HCT116 (cell line): ENCODE data around the gene CIROP. TPM values are rescaled to one million over a fixed set of nuclear protein-coding genes. Genes with fewer than 3 reads are reported as not detected.

Experiments
- ATAC-seq: fragments of 200-7000 bp; cut with Tn5 transposase; 2 replicates; pipeline ENCODE4 v1.9.1; 2020; ENCODE audit warnings: mild to moderate bottlenecking, moderate library complexity
- BruUV-seq: library from RNA; stranded (reverse); fragments of 400-500 nt; replicated peaks from 2 replicates; lab custom pipeline; 2021; lab: Mats Ljungman, UMichigan
- CTCF ChIA-PET: fragments of 300-600 bp; sonication (Branson Sonifier 250); formaldehyde crosslinking; loops from one replicate; lab custom pipeline; 2021; ENCODE audit warnings: antibody characterized with exemption; lab: Charles Lee
- POLR2A ChIA-PET: fragments of 300-600, 350-600 bp; sonication (Branson Sonifier 250); formaldehyde crosslinking; loops from one replicate; lab custom pipeline; 2021; ENCODE audit warnings: antibody characterized with exemption; lab: Charles Lee
- RAD21 ChIA-PET, 2 experiments: fragments of 300-600 bp; sonication (Branson Sonifier 250); formaldehyde crosslinking; loops; one replicate each; lab custom pipeline; 2023; ENCODE audit warnings: low total read pairs in 2 of 2; ENCODE audit not compliant: uncharacterized antibody in 2 of 2, unreplicated experiment in 2 of 2, low non-redundant PET in 1 of 2; lab: Charles Lee
- DNase-seq: peaks from one replicate; pipeline ENCODE4 v3.0.0-alpha.2; 2010; ENCODE audit warnings: low read depth, low spot score
- H2AFZ ChIP-seq: fragments of 200-600 bp; shearing (Covaris generic), sonication (generic); 2 replicates; pipeline ENCODE4 v1.6.1; 2017; ENCODE audit warnings: low read depth, mixed run types, mixed read lengths, antibody characterized with exemption, low read length; ENCODE audit not compliant: poor library complexity, severe bottlenecking
- H3K27ac ChIP-seq: 2 replicates; pipeline ENCODE4 v1.5.1; 2012; ENCODE audit warnings: low read depth, low read length
- H3K27me3 ChIP-seq: fragments of 200-600 bp; sonication (generic); 2 replicates; pipeline ENCODE4 v1.6.1; 2016; ENCODE audit warnings: mixed run types, low read length, mixed read lengths; ENCODE audit not compliant: insufficient read depth
- H3K36me3 ChIP-seq, 2 experiments: fragments of 200-500 bp in 1 of 2; fragments of 200-600 bp in 1 of 2; sonication (Bioruptor generic) in 1 of 2; sonication (generic) in 1 of 2; 2 replicates each; pipeline versions ENCODE4 v1.5.1 to v1.6.1; 2014 to 2016; ENCODE audit warnings: low read length in 2 of 2, inconsistent platforms in 1 of 2, mixed read lengths in 1 of 2, mixed run types in 1 of 2; ENCODE audit not compliant: insufficient read depth in 2 of 2, control insufficient read depth in 1 of 2
- H3K4me1 ChIP-seq, 2 experiments: fragments of 200-600 bp in 1 of 2; sonication (generic) in 1 of 2; 2 replicates each; pipeline versions ENCODE4 v1.5.1 to v1.6.1; 2012 to 2017; ENCODE audit warnings: low read length in 2 of 2, inconsistent platforms in 1 of 2, mild to moderate bottlenecking in 1 of 2, mixed read lengths in 1 of 2, mixed run types in 1 of 2, moderate library complexity in 1 of 2; ENCODE audit not compliant: insufficient read depth in 2 of 2, control insufficient read depth in 1 of 2
- H3K4me2 ChIP-seq: fragments of 200-600 bp; sonication (generic); 2 replicates; pipeline ENCODE4 v1.6.1; 2017; ENCODE audit warnings: mixed run types, low read length, mixed read lengths
- H3K4me3 ChIP-seq, 2 experiments: fragments of 200-600 bp in 1 of 2; sonication (generic) in 1 of 2; replicated peaks in 1 of 2; 2 replicates each; pipeline ENCODE4 v1.5.1; 2011 to 2016; ENCODE audit warnings: low read length in 2 of 2, control low read depth in 1 of 2, low read depth in 1 of 2, mild to moderate bottlenecking in 1 of 2, mixed read lengths in 1 of 2, mixed run types in 1 of 2
- H3K79me2 ChIP-seq: fragments of 200-600 bp; sonication (generic); 2 replicates; pipeline ENCODE4 v1.6.1; 2017; ENCODE audit warnings: mild to moderate bottlenecking, mixed run types, low read length, moderate library complexity, mixed read lengths; ENCODE audit not compliant: insufficient read depth
- H3K9ac ChIP-seq: fragments of 200-600 bp; sonication (generic); 2 replicates; pipeline ENCODE4 v1.6.1; 2016; ENCODE audit warnings: low read length, mixed read lengths
- H3K9me2 ChIP-seq: fragments of 200-600 bp; sonication (generic), shearing (Covaris generic); 2 replicates; pipeline ENCODE4 v1.6.1; 2017; ENCODE audit warnings: mixed run types, mild to moderate bottlenecking, moderate library complexity; ENCODE audit not compliant: insufficient read depth
- H3K9me3 ChIP-seq, 2 experiments: fragments of 200-500 bp in 1 of 2; fragments of 200-600 bp in 1 of 2; sonication (Bioruptor generic) in 1 of 2; sonication (generic) in 1 of 2; 2 replicates each; pipeline ENCODE4 v1.6.1; 2014 to 2017; ENCODE audit warnings: low read length in 2 of 2, mixed read lengths in 2 of 2, inconsistent platforms in 1 of 2, low read depth in 1 of 2, mild to moderate bottlenecking in 1 of 2, mixed run types in 1 of 2, moderate library complexity in 1 of 2; ENCODE audit not compliant: control insufficient read depth in 1 of 2, insufficient read depth in 1 of 2
- H4K20me1 ChIP-seq: fragments of 200-600 bp; sonication (generic), shearing (Covaris generic); 2 replicates; pipeline ENCODE4 v1.6.1; 2017; ENCODE audit warnings: mixed run types, mild to moderate bottlenecking, moderate library complexity; ENCODE audit not compliant: insufficient read depth
- CBX3 ChIP-seq: IDR thresholded peaks from 2 replicates; pipeline ENCODE4 v1.6.1; 2012; ENCODE audit warnings: low read depth
- CEBPB ChIP-seq: IDR thresholded peaks from 2 replicates; pipeline ENCODE4 v1.6.1; 2012; ENCODE audit warnings: low read depth
- CTCF ChIP-seq, 3 experiments: fragments of 200-600 bp in 1 of 3; sonication (generic) in 1 of 3; IDR thresholded peaks in 2 of 3; conservative IDR thresholded peaks in 1 of 3; 2 replicates each; pipeline ENCODE4 v1.5.1; 2012 to 2017; ENCODE audit warnings: low read depth in 2 of 3, low read length in 2 of 3, antibody characterized with exemption in 1 of 3, borderline replicate concordance in 1 of 3, control low read depth in 1 of 3, mild to moderate bottlenecking in 1 of 3, mixed read lengths in 1 of 3, mixed run types in 1 of 3, moderate library complexity in 1 of 3; ENCODE audit not compliant: insufficient read depth in 1 of 3
- EGR1 ChIP-seq: IDR thresholded peaks from 2 replicates; pipeline ENCODE4 v1.6.1; 2012; ENCODE audit warnings: low read depth
- ELF1 ChIP-seq: IDR thresholded peaks from 2 replicates; pipeline ENCODE4 v1.6.1; 2012; ENCODE audit warnings: low read depth, borderline replicate concordance
- EZH2phosphoT487 ChIP-seq: fragments of 200-600 bp; IDR thresholded peaks from 2 replicates; pipeline ENCODE4 v1.6.1; 2018; ENCODE audit warnings: antibody characterized with exemption, borderline replicate concordance
- JUND ChIP-seq: IDR thresholded peaks from 2 replicates; pipeline ENCODE4 v1.6.1; 2012
- POLR2A ChIP-seq: IDR thresholded peaks from 2 replicates; pipeline ENCODE4 v1.7.0; 2011; ENCODE audit warnings: borderline replicate concordance; ENCODE audit not compliant: insufficient read depth, insufficient read length; ENCODE audit errors: extremely low read depth
- POLR2AphosphoS5 ChIP-seq: IDR thresholded peaks from 2 replicates; pipeline ENCODE4 v1.6.1; 2011; ENCODE audit warnings: mild to moderate bottlenecking, low read depth, low read length, moderate library complexity
- RAD21 ChIP-seq: IDR thresholded peaks from 2 replicates; pipeline ENCODE4 v1.6.1; 2012; ENCODE audit warnings: low read depth, mild to moderate bottlenecking
- SIN3A ChIP-seq: IDR thresholded peaks from 2 replicates; pipeline ENCODE4 v1.6.1; 2012; ENCODE audit warnings: low read depth
- SP1 ChIP-seq: IDR thresholded peaks from 2 replicates; pipeline ENCODE4 v1.6.1; 2012; ENCODE audit warnings: low read depth
- SRF ChIP-seq: IDR thresholded peaks from 2 replicates; pipeline ENCODE4 v1.6.1; 2012; ENCODE audit warnings: low read depth
- TCF7L2 ChIP-seq: IDR thresholded peaks from 2 replicates; pipeline ENCODE4 v1.7.0; 2011; ENCODE audit warnings: borderline replicate concordance, inconsistent platforms; ENCODE audit not compliant: insufficient read depth, insufficient read length; ENCODE audit errors: extremely low read depth
- ZBTB33 ChIP-seq: IDR thresholded peaks from 2 replicates; pipeline ENCODE4 v1.6.1; 2011; ENCODE audit warnings: mild to moderate bottlenecking, low read length, moderate library complexity; ENCODE audit not compliant: insufficient replicate concordance; ENCODE audit errors: extremely low read depth
- ZNF274 ChIP-seq: fragments of 200-500 bp; sonication (Bioruptor generic); IDR thresholded peaks from 2 replicates; pipeline ENCODE4 v1.6.1; 2014; ENCODE audit warnings: mild to moderate bottlenecking, low read depth, low read length, inconsistent platforms
- intact Hi-C: fragments of 100-400 bp; cut with micrococcal nuclease; formaldehyde crosslinking; loops from 2 replicates; pipeline ENCODE4 v1.10.0; 2022
- total RNA-seq: library from RNA; stranded (reverse); gene quantifications from one replicate; pipeline ENCODE4 v1.2.1, GENCODE V29; 2021; ENCODE audit not compliant: unreplicated experiment

CIROP gene
- total RNA-seq, 1 experiment from 2014 or later: not detected

GRCh38 chr14:23119363-23120327 lies 14.9 kb upstream of the CIROP start:
- Histone ChIP-seq H3K9ac (no peak overlapping the region), H3K79me2 (no peaks in the 10 kb centered on the region), H2AFZ (no peak overlapping the region), H3K36me3 (no peaks in the 10 kb centered on the region), H3K4me3 (no peak overlapping the region), H3K27ac (no peak overlapping the region), H3K9me2 (no peaks in the 10 kb centered on the region), H3K4me1 (peaks cover 9 to 14% of the 10 kb centered on the region in 2 experiments), H3K27me3 (no peaks in the 10 kb centered on the region), H3K9me3 (no peaks in the 10 kb centered on the region), H4K20me1 (no peaks in the 10 kb centered on the region), H3K4me2 (no peak overlapping the region)
- DNase-seq: no peak
- TF ChIP-seq RAD21: no peak
- TF ChIP-seq CEBPB: no peak
- no peak for TF ChIP-seq POLR2AphosphoS5
- TF ChIP-seq ELF1: no peak
- TF ChIP-seq EGR1: no peak
- no peak for TF ChIP-seq ZBTB33
- no peak for TF ChIP-seq CTCF (IDR thresholded peaks at IDR 0.05 in 2 of 3, conservative IDR thresholded peaks at IDR 0.05 in 1 of 3; ENCODE audit: borderline replicate concordance in 1 of 3, insufficient read depth in 1 of 3, low read depth in 2 of 3, low read length in 2 of 3)
- TF ChIP-seq EZH2phosphoT487: no peak
- TF ChIP-seq SIN3A: no peak
- TF ChIP-seq SRF: no peak
- no peak for TF ChIP-seq SP1
- no peak for TF ChIP-seq ZNF274
- TF ChIP-seq CBX3: no peak
- no peak for TF ChIP-seq POLR2A
- TF ChIP-seq TCF7L2: no peak
- no peak for TF ChIP-seq JUND
- ChIA-PET CTCF (interaction anchor here (0.9 to 4.3 kb wide), 8 partner anchors 10 to 261 kb away, joined by 3 to 162 read pairs (median 8); partner anchors contain the start of genes CIROP and SLC7A8), POLR2A (interaction anchor here (1.0 to 1.6 kb wide), 3 partner anchors 25 to 70 kb away, joined by 4 to 9 read pairs (median 5); partner anchors contain the start of genes ACIN1, C14orf119 and SLC7A8), RAD21 (interaction anchor here (0.6 to 2.4 kb wide), 4 partner anchors 51 to 68 kb away, joined by 3 to 24 read pairs (median 4); no protein-coding TSS in a partner anchor)
- intact Hi-C loops: loop anchor here (1.0 to 5.0 kb wide), 3 partner anchors 68 to 263 kb away; no protein-coding TSS in a partner anchor
- BruUV-seq: no TSS peak
- no peak for ATAC-seq
